Retinal pigment epithelial cell (primary cell): ENCODE measurements around the gene CSNK1A1.
"Not testable (repeated sequence)": the region's sequence is repeated elsewhere in the genome, so short reads cannot be mapped to it uniquely, and the experiment has no call there.

Source experiments
- DNase-seq: peaks from one replicate; pipeline ENCODE4 v3.0.0-alpha.2; 2010; ENCODE audit warnings: low read depth
- H3K4me3 ChIP-seq: 2 replicates; pipeline ENCODE4 v1.5.1; 2011; ENCODE audit warnings: mild to moderate bottlenecking, low read length, control low read depth, moderate library complexity
- TF ChIP-seq, protein P1 (sequence below): conservative IDR thresholded peaks from 2 replicates; pipeline ENCODE4 v1.5.1; 2011; ENCODE audit warnings: low read depth, low read length, control low read depth, inconsistent platforms

Gene CSNK1A1

DNA sequence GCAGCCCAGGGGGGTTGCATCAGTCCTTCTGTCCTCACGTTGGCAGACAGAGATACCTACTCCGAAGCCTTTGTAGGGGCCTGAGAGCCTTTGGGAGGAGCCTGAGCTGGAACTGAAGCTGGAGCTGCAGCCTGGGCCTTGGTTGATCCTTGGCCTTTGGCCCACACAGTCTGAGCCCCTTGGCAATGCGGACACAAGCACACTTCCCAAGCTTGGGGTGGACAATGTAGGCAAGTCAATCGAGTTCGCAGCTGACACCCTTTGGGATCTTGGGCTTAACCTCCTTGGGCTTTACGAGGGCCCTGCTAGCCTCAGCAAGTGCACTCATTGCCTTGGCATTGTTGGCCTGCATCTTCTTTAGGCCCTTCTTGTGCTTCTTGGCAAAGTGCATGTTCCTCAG is 5.9 kb downstream of the CSNK1A1 start:
- no peak overlapping the region for H3K4me3 ChIP-seq
- DNase-seq, result no peak
- TF ChIP-seq, protein P1, sequence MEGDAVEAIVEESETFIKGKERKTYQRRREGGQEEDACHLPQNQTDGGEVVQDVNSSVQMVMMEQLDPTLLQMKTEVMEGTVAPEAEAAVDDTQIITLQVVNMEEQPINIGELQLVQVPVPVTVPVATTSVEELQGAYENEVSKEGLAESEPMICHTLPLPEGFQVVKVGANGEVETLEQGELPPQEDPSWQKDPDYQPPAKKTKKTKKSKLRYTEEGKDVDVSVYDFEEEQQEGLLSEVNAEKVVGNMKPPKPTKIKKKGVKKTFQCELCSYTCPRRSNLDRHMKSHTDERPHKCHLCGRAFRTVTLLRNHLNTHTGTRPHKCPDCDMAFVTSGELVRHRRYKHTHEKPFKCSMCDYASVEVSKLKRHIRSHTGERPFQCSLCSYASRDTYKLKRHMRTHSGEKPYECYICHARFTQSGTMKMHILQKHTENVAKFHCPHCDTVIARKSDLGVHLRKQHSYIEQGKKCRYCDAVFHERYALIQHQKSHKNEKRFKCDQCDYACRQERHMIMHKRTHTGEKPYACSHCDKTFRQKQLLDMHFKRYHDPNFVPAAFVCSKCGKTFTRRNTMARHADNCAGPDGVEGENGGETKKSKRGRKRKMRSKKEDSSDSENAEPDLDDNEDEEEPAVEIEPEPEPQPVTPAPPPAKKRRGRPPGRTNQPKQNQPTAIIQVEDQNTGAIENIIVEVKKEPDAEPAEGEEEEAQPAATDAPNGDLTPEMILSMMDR, result no peak

DNA sequence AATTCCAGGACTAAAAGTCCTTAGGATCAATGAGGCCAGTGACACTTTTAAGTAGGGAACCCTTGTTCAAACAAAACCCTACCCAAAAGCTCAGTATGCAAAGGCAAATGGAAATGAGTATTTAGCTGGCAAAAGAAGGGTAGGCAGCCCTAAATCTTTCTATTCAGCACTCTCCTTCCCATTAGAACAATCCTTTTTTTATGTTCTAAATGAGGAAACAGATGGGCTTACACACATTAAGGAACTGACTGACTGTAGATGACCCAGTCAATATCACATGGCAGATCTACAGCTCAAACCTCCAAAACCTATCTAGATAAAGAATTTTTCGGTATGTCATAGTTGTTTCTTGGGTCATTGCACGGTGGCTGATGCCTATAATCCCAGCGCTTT is 7.2 kb downstream of the CSNK1A1 start:
- DNase-seq, result no peak
- no peak overlapping the region for H3K4me3 ChIP-seq
- TF ChIP-seq, protein P1, result no peak

DNA sequence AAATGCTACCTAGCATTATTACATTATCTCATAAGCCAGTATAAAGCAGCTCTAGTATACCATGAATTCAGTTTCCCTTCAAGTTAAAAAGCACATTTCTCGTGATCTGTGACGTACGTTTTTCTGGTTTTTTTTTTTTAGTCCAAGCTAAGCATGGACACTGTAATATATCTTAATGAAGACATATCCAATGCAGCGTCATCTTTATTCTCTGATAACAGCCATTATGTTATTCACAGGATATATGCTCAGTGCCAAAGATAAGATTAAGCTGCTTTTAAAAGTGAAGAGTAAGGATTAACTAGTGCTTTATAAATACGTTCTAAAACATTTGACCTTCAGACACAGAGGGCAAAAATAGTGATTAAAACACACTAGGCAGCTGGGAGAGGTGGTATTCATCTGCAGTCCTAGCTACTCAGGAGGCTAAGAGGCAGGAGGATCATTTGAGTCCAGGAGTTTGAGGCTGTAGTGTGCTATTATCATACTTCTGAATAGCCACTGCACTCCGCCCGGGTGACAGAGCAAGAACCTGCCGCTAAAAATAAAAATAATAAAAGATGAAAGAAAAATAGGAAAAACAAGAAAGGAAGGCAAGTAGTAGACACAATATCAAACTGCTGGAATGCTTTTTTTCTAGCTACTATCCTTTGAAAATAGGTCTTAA is 7.7 kb downstream of the CSNK1A1 start:
- TF ChIP-seq, protein P1, result no peak
- no peak overlapping the region for H3K4me3 ChIP-seq
- DNase-seq, result no peak

DNA sequence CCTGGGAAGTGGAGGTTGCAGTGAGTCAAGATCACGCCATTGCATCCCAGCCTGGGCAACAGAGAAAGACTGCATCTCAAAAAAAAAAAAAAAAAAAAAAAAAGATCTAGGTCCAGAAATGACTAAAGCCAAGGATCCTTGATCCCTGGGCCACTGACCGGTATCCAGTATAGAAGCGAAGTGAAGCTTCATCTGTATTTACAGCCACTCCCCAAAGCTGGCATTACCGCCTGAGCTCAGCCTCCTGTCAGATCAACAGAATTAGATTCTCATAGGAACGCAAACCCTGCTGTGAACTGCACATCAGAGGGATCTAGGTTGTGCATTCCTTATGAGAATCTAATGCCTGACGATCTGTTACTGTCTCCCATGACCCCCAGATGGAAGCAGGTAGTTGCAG is 9.3 kb downstream of the CSNK1A1 start:
- no peak for DNase-seq
- no peak overlapping the region for H3K4me3 ChIP-seq
- TF ChIP-seq, protein P1, result no peak

DNA sequence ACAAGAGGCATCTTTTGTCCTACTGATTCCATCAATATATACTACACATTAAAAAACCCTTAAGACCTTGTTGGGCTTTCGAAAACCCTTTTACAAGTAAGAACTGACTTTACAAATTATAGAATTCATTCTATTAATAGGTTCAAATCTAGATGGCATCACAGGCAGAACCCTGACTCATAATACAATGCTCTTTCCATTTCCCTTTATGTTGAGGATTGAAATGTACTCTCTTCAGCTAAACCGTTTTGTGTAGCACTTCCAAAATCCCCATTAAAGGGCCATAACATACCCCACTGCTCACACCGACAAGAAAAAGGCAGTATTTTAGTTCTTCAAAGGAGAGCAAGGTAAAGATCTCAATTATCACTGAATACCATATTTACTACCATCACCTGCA is 11.2 kb downstream of the CSNK1A1 start:
- TF ChIP-seq, protein P1, result no peak
- H3K4me3 ChIP-seq, result no peak overlapping the region
- no peak for DNase-seq

DNA sequence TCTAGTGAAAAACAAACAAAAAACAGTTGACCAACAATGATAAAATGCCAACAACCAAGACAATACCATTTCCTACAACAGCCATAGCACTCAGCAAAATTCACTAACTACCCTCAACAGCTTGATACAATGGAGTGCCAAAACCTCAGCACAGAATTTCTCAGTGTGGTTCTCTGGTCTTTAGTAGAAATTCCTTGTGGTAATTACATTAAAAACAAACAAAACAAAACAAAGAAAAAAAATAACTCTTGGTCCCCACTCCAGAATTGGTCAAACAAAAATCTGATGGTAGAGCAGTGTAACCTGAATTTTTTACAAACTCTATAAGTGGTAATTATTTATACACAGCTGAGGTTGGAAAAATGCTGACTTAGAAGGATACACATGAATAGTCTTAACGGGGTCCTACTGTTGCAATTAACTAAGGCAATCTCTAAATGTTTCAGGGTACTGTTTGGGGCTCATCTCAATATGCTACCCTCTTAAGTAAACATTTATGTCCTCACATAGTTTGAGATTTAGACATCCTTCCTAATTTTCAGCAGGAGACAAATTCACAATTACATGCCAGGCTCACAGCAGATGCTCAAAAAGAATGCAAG is 13.8 kb downstream of the CSNK1A1 start:
- TF ChIP-seq, protein P1, result no peak
- DNase-seq, result no peak
- H3K4me3 ChIP-seq, result no peak overlapping the region

DNA sequence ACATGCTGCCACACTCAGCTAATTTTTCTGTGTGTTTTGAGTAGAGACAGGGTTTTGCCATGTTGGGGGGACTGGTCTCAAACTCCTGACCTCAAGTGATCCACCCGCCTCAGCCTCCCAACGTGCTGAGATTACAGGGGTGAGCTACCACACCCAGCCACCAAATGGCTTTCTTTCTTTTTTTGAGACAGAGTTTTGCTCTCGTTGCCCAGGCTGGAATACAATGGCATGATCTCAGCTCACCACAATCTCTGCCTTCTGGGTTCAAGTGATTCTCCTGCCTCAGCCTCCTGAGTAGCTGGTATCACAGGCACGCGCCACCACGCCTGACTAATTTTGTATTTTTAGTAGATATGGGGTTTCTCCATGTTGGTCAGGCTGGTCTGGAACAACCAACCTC is 15.5 kb downstream of the CSNK1A1 start:
- not testable (repeated sequence) for H3K4me3 ChIP-seq, DNase-seq
